ENCODE data around the gene RAD51B. TPM values are rescaled to one million over a fixed set of nuclear protein-coding genes. Genes with fewer than 3 reads are reported as not detected.

RAD51B gene
- total RNA-seq, 1 experiment from 2014 or later, result 16.7 TPM

- Histone ChIP-seq H2AFZ (ENCODE audit: low read length) (no peak overlapping the region), H3K9me3 (ENCODE audit: control insufficient read depth, low read depth, low read length) (no peaks in the 10 kb centered on the region), H2BK15ac (ENCODE audit: low read depth, low read length) (no peak overlapping the region), H3K27ac (ENCODE audit: insufficient read length, low read depth, low read length) (no peak overlapping the region), H3K56ac (ENCODE audit: insufficient read length, low read depth, low read length) (no peak overlapping the region), H3T11ph (ENCODE audit: low read length) (no peak overlapping the region), H2BK5ac (ENCODE audit: insufficient read length, low read length) (no peak overlapping the region), H4K8ac (replicated peaks; ENCODE audit: insufficient read length, low read depth, low read length) (no peak overlapping the region), H3K4ac (ENCODE audit: low read depth, low read length) (no peak overlapping the region), H3K9ac (ENCODE audit: extremely low read depth, insufficient read length, low read length) (no peak overlapping the region), H4K20me1 (ENCODE audit: control insufficient read depth, insufficient read depth, insufficient read length) (no peaks in the 10 kb centered on the region), H2AK5ac (ENCODE audit: insufficient read length, low read length) (no peak overlapping the region), H3K18ac (ENCODE audit: insufficient read length, low read depth, low read length) (no peak overlapping the region), H3K23me2 (ENCODE audit: insufficient read length, low read depth, low read length, poor library complexity, severe bottlenecking) (no peaks in the 10 kb centered on the region), H4K91ac (ENCODE audit: insufficient read length, low read depth, low read length) (no peak overlapping the region), H3K27me3 (ENCODE audit: insufficient read depth, low read length) (no peaks in the 10 kb centered on the region), H3K14ac (ENCODE audit: insufficient read depth, low read length) (no peak overlapping the region), H2BK20ac (ENCODE audit: low read depth, low read length, poor library complexity, severe bottlenecking) (no peak overlapping the region), H3K79me1 (ENCODE audit: insufficient read depth, low read depth, low read length, poor library complexity, severe bottlenecking) (no peaks in the 10 kb centered on the region), H4K5ac (ENCODE audit: insufficient read length, low read depth, low read length) (no peak overlapping the region), H3K79me2 (ENCODE audit: insufficient read depth, low read length) (no peaks in the 10 kb centered on the region; the same call in 1 of the 2 replicates), H2BK12ac (ENCODE audit: insufficient read length, low read depth, low read length) (no peak overlapping the region), H3K23ac (ENCODE audit: insufficient read length, low read depth, low read length) (no peak overlapping the region), H3K4me2 (ENCODE audit: insufficient read depth, insufficient read length, low read length) (no peak overlapping the region), H3K4me1 (ENCODE audit: insufficient read depth, low read length) (peaks cover 34% of the 10 kb centered on the region; the same call in 1 of the 2 replicates), H2BK120ac (ENCODE audit: low read depth, low read length, poor library complexity, severe bottlenecking) (no peak overlapping the region)
- no peak overlapping the region for H3K4me3 Mint-ChIP-seq
- no peaks in the 10 kb centered on the region; a peak in 1 of 7 replicates for H3K36me3 Mint-ChIP-seq (ENCODE audit: insufficient read depth in 1 of 3, low read depth in 3 of 3)
- DNase-seq, result no peak
- no peak for TF ChIP-seq CTCF (conservative IDR thresholded peaks at IDR 0.05)
- H3K9me3 Mint-ChIP-seq, result no peaks in the 10 kb centered on the region; a peak in 1 of 5 replicates
- peak overlapping the region in 1 of 3 experiments; percentile 21; a peak in 1 of 7 replicates for H3K27ac Mint-ChIP-seq
- peaks cover 68 to 70% of the 10 kb centered on the region in 2 experiments for H3K4me1 Mint-ChIP-seq
- peaks cover 2% of the 10 kb centered on the region for H3K27me3 Mint-ChIP-seq (ENCODE audit: low read depth)
- no CpG with 5 or more reads among the region's 7 CpGs for WGBS (ENCODE audit: extremely low coverage, insufficient read length, low lambda C conversion rate)
Measured at GRCh38 chr14:68589447-68590200, 770.0 kb downstream of the RAD51B start.
